ENCODE results near the gene STRADB.

DNA sequence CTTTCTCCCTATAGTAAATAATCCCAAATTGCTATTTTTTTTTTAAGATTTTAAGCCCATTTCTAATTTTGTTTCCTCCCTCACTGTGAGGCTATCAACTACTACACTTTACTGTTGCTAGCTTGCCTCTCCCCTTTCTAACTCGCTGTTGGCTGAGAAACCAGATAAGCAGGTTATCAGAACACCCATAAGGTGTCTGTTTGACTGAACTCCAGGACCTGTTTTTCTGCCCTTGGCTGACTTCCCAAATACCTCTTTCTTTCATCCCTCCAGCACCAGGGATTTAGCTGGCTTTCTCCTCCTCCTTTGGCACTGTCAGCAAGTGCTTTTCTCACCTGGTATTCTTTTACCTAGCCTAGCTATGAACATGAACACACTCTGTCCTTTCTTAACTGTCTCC is 11.4 kb upstream of the STRADB start:
- TF ChIP-seq, protein P1, sequence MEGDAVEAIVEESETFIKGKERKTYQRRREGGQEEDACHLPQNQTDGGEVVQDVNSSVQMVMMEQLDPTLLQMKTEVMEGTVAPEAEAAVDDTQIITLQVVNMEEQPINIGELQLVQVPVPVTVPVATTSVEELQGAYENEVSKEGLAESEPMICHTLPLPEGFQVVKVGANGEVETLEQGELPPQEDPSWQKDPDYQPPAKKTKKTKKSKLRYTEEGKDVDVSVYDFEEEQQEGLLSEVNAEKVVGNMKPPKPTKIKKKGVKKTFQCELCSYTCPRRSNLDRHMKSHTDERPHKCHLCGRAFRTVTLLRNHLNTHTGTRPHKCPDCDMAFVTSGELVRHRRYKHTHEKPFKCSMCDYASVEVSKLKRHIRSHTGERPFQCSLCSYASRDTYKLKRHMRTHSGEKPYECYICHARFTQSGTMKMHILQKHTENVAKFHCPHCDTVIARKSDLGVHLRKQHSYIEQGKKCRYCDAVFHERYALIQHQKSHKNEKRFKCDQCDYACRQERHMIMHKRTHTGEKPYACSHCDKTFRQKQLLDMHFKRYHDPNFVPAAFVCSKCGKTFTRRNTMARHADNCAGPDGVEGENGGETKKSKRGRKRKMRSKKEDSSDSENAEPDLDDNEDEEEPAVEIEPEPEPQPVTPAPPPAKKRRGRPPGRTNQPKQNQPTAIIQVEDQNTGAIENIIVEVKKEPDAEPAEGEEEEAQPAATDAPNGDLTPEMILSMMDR (IDR thresholded peaks at IDR 0.05) = no peak
- no peak for TF ChIP-seq POLR2A (IDR thresholded peaks at IDR 0.05)
